ENCODE results near the gene BMP8B. TPM values are rescaled to one million over a fixed set of nuclear protein-coding genes. Genes with fewer than 3 reads are reported as not detected.

The BMP8B gene
- total RNA-seq, 1 experiment from 2014 or later: 0.42 TPM

- H3K4ac ChIP-seq (ENCODE audit: low read depth, low read length): no peak overlapping the region
Observed at GRCh38 chr1:39805385-39805784, 16.7 kb upstream of the BMP8B start.

More at GRCh38 chr1:39805385-39805784, 16.7 kb upstream of the BMP8B start:
- no peak overlapping the region for H2BK20ac ChIP-seq (ENCODE audit: low read depth, low read length, poor library complexity, severe bottlenecking)
- H4K5ac ChIP-seq (ENCODE audit: insufficient read length, low read depth, low read length): no peak overlapping the region
- H3K23me2 ChIP-seq (ENCODE audit: insufficient read length, low read depth, low read length, poor library complexity, severe bottlenecking): no peaks in the 10 kb centered on the region
- H3K56ac ChIP-seq (ENCODE audit: insufficient read length, low read depth, low read length): no peak overlapping the region
- no peaks in the 10 kb centered on the region for H3K79me1 ChIP-seq (ENCODE audit: insufficient read depth, low read depth, low read length, poor library complexity, severe bottlenecking)
- 0 out of 5 replicates have a peak overlapping the region, but pooled peaks of 1 of the 2 experiments have one; percentile 7 for H3K4me3 Mint-ChIP-seq
- no peak overlapping the region for H3K27ac ChIP-seq (ENCODE audit: insufficient read length, low read depth, low read length)
- H3K36me3 Mint-ChIP-seq (ENCODE audit: insufficient read depth in 1 of 3, low read depth in 3 of 3): peaks cover 0 to 8% (median 0%) of the 10 kb centered on the region in 3 experiments; a peak in 2 of 7 replicates
- no peak for TF ChIP-seq CTCF (conservative IDR thresholded peaks at IDR 0.05)
- no peaks in the 10 kb centered on the region for H3K27me3 ChIP-seq (ENCODE audit: insufficient read depth, low read length)
- no peaks in the 10 kb centered on the region; the same call in 1 of the 2 replicates for H3K4me1 ChIP-seq (ENCODE audit: insufficient read depth, low read length)
- no peak overlapping the region for H3K23ac ChIP-seq (ENCODE audit: insufficient read length, low read depth, low read length)
- H2BK120ac ChIP-seq (ENCODE audit: low read depth, low read length, poor library complexity, severe bottlenecking): no peak overlapping the region
- H3K9ac ChIP-seq (ENCODE audit: extremely low read depth, insufficient read length, low read length): no peak overlapping the region
- H4K8ac ChIP-seq (replicated peaks; ENCODE audit: insufficient read length, low read depth, low read length): no peak overlapping the region
- H3K79me2 ChIP-seq (ENCODE audit: insufficient read depth, low read length): no peaks in the 10 kb centered on the region
- no peaks in the 10 kb centered on the region for H3K9me3 ChIP-seq (ENCODE audit: control insufficient read depth, low read depth, low read length)
- no peak overlapping the region for H2BK12ac ChIP-seq (ENCODE audit: insufficient read length, low read depth, low read length)
- H3K27ac Mint-ChIP-seq: no peak overlapping the region
- no peak overlapping the region for H3T11ph ChIP-seq (ENCODE audit: low read length)
- H2AFZ ChIP-seq (ENCODE audit: low read length): no peak overlapping the region
- peaks cover 16 to 23% of the 10 kb centered on the region in 2 experiments for H3K9me3 Mint-ChIP-seq
- no peak overlapping the region for H4K91ac ChIP-seq (ENCODE audit: insufficient read length, low read depth, low read length)
- no peak overlapping the region for H2AK5ac ChIP-seq (ENCODE audit: insufficient read length, low read length)
- no peak overlapping the region for H2BK5ac ChIP-seq (ENCODE audit: insufficient read length, low read length)
- H3K27me3 Mint-ChIP-seq (ENCODE audit: low read depth): peaks cover 22% of the 10 kb centered on the region
- DNase-seq: no peak
- peaks cover 7 to 8% of the 10 kb centered on the region in 2 experiments for H3K4me1 Mint-ChIP-seq
- no peaks in the 10 kb centered on the region for H4K20me1 ChIP-seq (ENCODE audit: control insufficient read depth, insufficient read depth, insufficient read length)
- no peak overlapping the region for H3K14ac ChIP-seq (ENCODE audit: insufficient read depth, low read length)
- H3K18ac ChIP-seq (ENCODE audit: insufficient read length, low read depth, low read length): no peak overlapping the region
- H2BK15ac ChIP-seq (ENCODE audit: low read depth, low read length): no peak overlapping the region
- H3K4me2 ChIP-seq (ENCODE audit: insufficient read depth, insufficient read length, low read length): no peak overlapping the region
- WGBS (ENCODE audit: extremely low coverage, insufficient read length, low lambda C conversion rate): no CpG with 5 or more reads among the region's 2 CpGs

Data from H9 (cell line).